ACC112 (cell line): ENCODE results near the gene TMEM52.

Source experiments
- H2AFZ ChIP-seq: fragments of 200-600 bp; sonication (generic); one replicate; pipeline ENCODE4 v1.6.0; 2017; ENCODE audit warnings: antibody characterized with exemption, low read length; ENCODE audit not compliant: unreplicated experiment
- H3K27ac ChIP-seq: fragments of 200-600 bp; sonication (generic); 2 replicates; pipeline ENCODE4 v1.5.1; 2014; ENCODE audit warnings: low read depth, mild to moderate bottlenecking, antibody characterized with exemption, low read length, moderate library complexity
- H3K27me3 ChIP-seq: fragments of 200-600 bp; sonication (generic); 2 replicates; pipeline ENCODE4 v1.6.1; 2014; ENCODE audit warnings: mild to moderate bottlenecking, antibody characterized with exemption, low read length, moderate library complexity, mixed read lengths; ENCODE audit not compliant: insufficient read depth
- H3K36me3 ChIP-seq: fragments of 200-600 bp; sonication (generic); 2 replicates; pipeline ENCODE4 v1.6.1; 2016; ENCODE audit warnings: mild to moderate bottlenecking, antibody characterized with exemption, low read length, moderate library complexity, mixed read lengths; ENCODE audit not compliant: insufficient read depth
- H3K4me1 ChIP-seq: fragments of 200-600 bp; sonication (generic); one replicate; pipeline ENCODE4 v1.6.1; 2016; ENCODE audit warnings: low read length, mixed read lengths; ENCODE audit not compliant: insufficient read depth, unreplicated experiment, control insufficient read depth
- H3K4me3 ChIP-seq: fragments of 200-600 bp; sonication (generic); 2 replicates; pipeline ENCODE4 v1.5.1; 2014; ENCODE audit warnings: mild to moderate bottlenecking, low read depth, low read length
- H3K79me2 ChIP-seq: fragments of 200-600 bp; sonication (generic); one replicate; pipeline ENCODE4 v1.6.0; 2016; ENCODE audit warnings: low read length; ENCODE audit not compliant: control insufficient read depth, unreplicated experiment, insufficient read depth

TMEM52 gene

GRCh38 chr1:1926886-1927660, 8.0 kb upstream of the TMEM52 start:
- Histone ChIP-seq H3K4me1 (no peaks in the 10 kb centered on the region), H3K36me3 (no peaks in the 10 kb centered on the region), H3K27ac (no peak overlapping the region), H3K27me3 (no peaks in the 10 kb centered on the region), H2AFZ (no peak overlapping the region), H3K79me2 (no peaks in the 10 kb centered on the region), H3K4me3 (no peak overlapping the region)

GRCh38 chr1:1926346-1926811, 7.3 kb upstream of the TMEM52 start:
- no peaks in the 10 kb centered on the region for H3K4me1 ChIP-seq
- H2AFZ ChIP-seq, result no peak overlapping the region
- H3K36me3 ChIP-seq, result no peaks in the 10 kb centered on the region
- no peaks in the 10 kb centered on the region for H3K27me3 ChIP-seq
- H3K79me2 ChIP-seq, result no peaks in the 10 kb centered on the region
- no peak overlapping the region for H3K27ac ChIP-seq
- no peak overlapping the region for H3K4me3 ChIP-seq

GRCh38 chr1:1925437-1926345, 6.6 kb upstream of the TMEM52 start:
- Histone ChIP-seq H3K79me2 (no peaks in the 10 kb centered on the region), H3K27me3 (no peaks in the 10 kb centered on the region)

GRCh38 chr1:1924849-1925248, 5.8 kb upstream of the TMEM52 start:
- no peak overlapping the region for H3K27ac ChIP-seq
- no peaks in the 10 kb centered on the region for H3K79me2 ChIP-seq
- H3K4me1 ChIP-seq, result no peaks in the 10 kb centered on the region
- H3K4me3 ChIP-seq, result no peak overlapping the region
- no peaks in the 10 kb centered on the region for H3K36me3 ChIP-seq
- no peaks in the 10 kb centered on the region for H3K27me3 ChIP-seq
- H2AFZ ChIP-seq, result no peak overlapping the region

More at GRCh38 chr1:1925437-1926345, 6.6 kb upstream of the TMEM52 start:
- Histone ChIP-seq H3K4me3 (no peak overlapping the region), H2AFZ (no peak overlapping the region), H3K27ac (no peak overlapping the region), H3K36me3 (no peaks in the 10 kb centered on the region), H3K4me1 (no peaks in the 10 kb centered on the region)

- H3K79me2 ChIP-seq, result no peaks in the 10 kb centered on the region
- no peak overlapping the region for H2AFZ ChIP-seq
- H3K27me3 ChIP-seq, result no peaks in the 10 kb centered on the region
- no peak overlapping the region for H3K27ac ChIP-seq
- H3K4me1 ChIP-seq, result no peaks in the 10 kb centered on the region
- no peaks in the 10 kb centered on the region for H3K36me3 ChIP-seq
- no peak overlapping the region for H3K4me3 ChIP-seq
Measured at GRCh38 chr1:1924386-1924785, 5.3 kb upstream of the TMEM52 start.

GRCh38 chr1:1922956-1923833, 4.1 kb upstream of the TMEM52 start:
- peaks cover 4% of the 10 kb centered on the region for H3K4me1 ChIP-seq
- H3K27me3 ChIP-seq, result peaks cover 3% of the 10 kb centered on the region; the same call in 1 of the 2 replicates
- no peak overlapping the region for H2AFZ ChIP-seq
- no peaks in the 10 kb centered on the region for H3K79me2 ChIP-seq
- no peaks in the 10 kb centered on the region for H3K36me3 ChIP-seq
- no peak overlapping the region for H3K27ac ChIP-seq
- H3K4me3 ChIP-seq, result no peak overlapping the region

GRCh38 chr1:1922702-1922955, 3.5 kb upstream of the TMEM52 start:
- Histone ChIP-seq H2AFZ (no peak overlapping the region), H3K27ac (no peak overlapping the region), H3K27me3 (peaks cover 6% of the 10 kb centered on the region; the same call in 1 of the 2 replicates), H3K4me3 (no peak overlapping the region), H3K36me3 (no peaks in the 10 kb centered on the region), H3K79me2 (no peaks in the 10 kb centered on the region), H3K4me1 (peaks cover 4% of the 10 kb centered on the region)

- Histone ChIP-seq H3K36me3 (no peaks in the 10 kb centered on the region), H3K27me3 (peaks cover 6% of the 10 kb centered on the region; the same call in 1 of the 2 replicates), H2AFZ (no peak overlapping the region), H3K27ac (no peak overlapping the region), H3K4me3 (no peak overlapping the region), H3K79me2 (no peaks in the 10 kb centered on the region), H3K4me1 (peaks cover 4% of the 10 kb centered on the region)
Measured at GRCh38 chr1:1921901-1922701, 3.0 kb upstream of the TMEM52 start.

GRCh38 chr1:1921459-1921862, 2.4 kb upstream of the TMEM52 start:
- H3K79me2 ChIP-seq, result no peaks in the 10 kb centered on the region
- H2AFZ ChIP-seq, result no peak overlapping the region
- H3K4me1 ChIP-seq, result peaks cover 4% of the 10 kb centered on the region
- H3K27ac ChIP-seq, result no peak overlapping the region
- H3K27me3 ChIP-seq, result peaks cover 6% of the 10 kb centered on the region; the same call in 1 of the 2 replicates
- no peak overlapping the region for H3K4me3 ChIP-seq
- no peaks in the 10 kb centered on the region for H3K36me3 ChIP-seq
